Thyroid gland (tissue), 4 donors: ENCODE data around the gene SLC41A2. TPM values are rescaled to one million over a fixed set of nuclear protein-coding genes. Genes with fewer than 3 reads are reported as not detected.
A peak's percentile ranks its signal among the peaks of the same experiment; 100 is the strongest.

ENCODE experiments used
- DNase-seq, 2 donors: peaks; one replicate each; pipeline ENCODE4 v3.0.0-alpha.2; 2019
- H3K27ac ChIP-seq, 3 donors: fragments of 200-600 bp; sonication (generic); 1 replicate in 2 of 3; 2 replicates in 1 of 3; pipeline ENCODE4 v1.5.1; 2016 to 2019; ENCODE audit warnings: mild to moderate bottlenecking in 1 of 3, moderate library complexity in 1 of 3
- H3K27me3 ChIP-seq: fragments of 200-600 bp; sonication (generic); one replicate; pipeline ENCODE4 v1.5.1; 2019
- H3K36me3 ChIP-seq, 2 donors: fragments of 200-600 bp; sonication (generic); one replicate each; pipeline ENCODE4 v1.5.1; 2016 to 2019
- H3K4me1 ChIP-seq, 2 donors: fragments of 200-600 bp; sonication (generic); one replicate each; pipeline ENCODE4 v1.5.1; 2017 to 2019
- H3K4me3 ChIP-seq, 3 donors: fragments of 200-600 bp; sonication (generic); replicated peaks in 1 of 3; 1 replicate in 2 of 3; 2 replicates in 1 of 3; pipeline ENCODE4 v1.5.1; 2016; ENCODE audit warnings: mild to moderate bottlenecking in 1 of 3
- H3K9me3 ChIP-seq: fragments of 200-600 bp; sonication (generic); one replicate; pipeline ENCODE4 v1.5.1; 2017
- CTCF ChIP-seq, 6 experiments: fragments of 200-600 bp in 3 of 6; fragments of 450-650 bp in 3 of 6; sonication (generic) in 3 of 6; IDR thresholded peaks; one replicate each; pipeline ENCODE4 v1.5.1; 2016 to 2019; ENCODE audit warnings: antibody characterized with exemption in 6 of 6, mild to moderate bottlenecking in 2 of 6, inconsistent platforms in 1 of 6, moderate library complexity in 1 of 6
- POLR2A ChIP-seq, 2 donors: fragments of 450-650 bp; IDR thresholded peaks; one replicate each; pipeline ENCODE4 v1.6.1; 2017; ENCODE audit warnings: antibody characterized with exemption in 2 of 2, mild to moderate bottlenecking in 2 of 2, moderate library complexity in 1 of 2
- WGBS, 2 donors: methylation state at CpG; one replicate each; pipeline ENCODE4 v1.1.5; 2017; 5-methylcytosine and 5-hydroxymethylcytosine counted together
- intact Hi-C: fragments of 100-400 bp; cut with DNase I; formaldehyde crosslinking; loops from one replicate; pipeline ENCODE4 v1.15.1; 2023
- total RNA-seq, 4 donors: library from RNA; depleted of rRNA; stranded (reverse); fragments of >200 nt; gene quantifications; one replicate each; pipeline ENCODE4 v1.2.3, GENCODE V29; 2016

Gene SLC41A2
- total RNA-seq, 4 donors from 2014 or later, result 75.1 to 142 (median 93.1) TPM

- TF ChIP-seq POLR2A (IDR thresholded peaks at IDR 0.05) (no peak), CTCF (IDR thresholded peaks at IDR 0.05) (no peak)
- intact Hi-C loops, result no loop called here
- WGBS, 2 donors, result 64 to 66% methylated on average over 8 of the region's 8 CpGs
These were observed 6.2 kb upstream of the SLC41A2 start for GRCh38 chr12:104964167-104964855.

GRCh38 chr12:104963757-104964156 lies 5.7 kb upstream of the SLC41A2 start:
- no peak overlapping the region for H3K4me3 ChIP-seq
- H3K4me1 ChIP-seq, result peaks cover 13 to 16% of the 10 kb centered on the region in 2 donors
- TF ChIP-seq CTCF (IDR thresholded peaks at IDR 0.05) (no peak), POLR2A (IDR thresholded peaks at IDR 0.05) (no peak)
- no peaks in the 10 kb centered on the region for H3K9me3 ChIP-seq
- 74 to 85% methylated on average over 6 of the region's 6 CpGs for WGBS, 2 donors
- H3K36me3 ChIP-seq, result no peaks in the 10 kb centered on the region
- intact Hi-C loops, result no loop called here
- no peak for DNase-seq
- H3K27me3 ChIP-seq, result no peaks in the 10 kb centered on the region
- no peak overlapping the region for H3K27ac ChIP-seq

More at GRCh38 chr12:104964167-104964855, 6.2 kb upstream of the SLC41A2 start:
- Histone ChIP-seq H3K27ac (no peak overlapping the region), H3K9me3 (no peaks in the 10 kb centered on the region), H3K36me3 (no peaks in the 10 kb centered on the region), H3K27me3 (no peaks in the 10 kb centered on the region), H3K4me1 (peaks cover 7 to 11% of the 10 kb centered on the region in 2 donors), H3K4me3 (no peak overlapping the region)
- DNase-seq, result no peak

GRCh38 chr12:104960464-104960863 lies 2.4 kb upstream of the SLC41A2 start:
- H3K27me3 ChIP-seq, result no peaks in the 10 kb centered on the region
- no peak overlapping the region for H3K4me3 ChIP-seq
- H3K4me1 ChIP-seq, result peaks cover 20 to 24% of the 10 kb centered on the region in 2 donors
- no peak for TF ChIP-seq POLR2A (IDR thresholded peaks at IDR 0.05)
- no peak for TF ChIP-seq CTCF (IDR thresholded peaks at IDR 0.05)
- H3K27ac ChIP-seq, result no peak overlapping the region
- intact Hi-C loops, result no loop called here
- 95% methylated on average over 4 of the region's 4 CpGs for WGBS, 2 donors
- no peaks in the 10 kb centered on the region for H3K36me3 ChIP-seq
- DNase-seq, result no peak
- no peaks in the 10 kb centered on the region for H3K9me3 ChIP-seq

GRCh38 chr12:104959335-104959841 lies 1.3 kb upstream of the SLC41A2 start:
- intact Hi-C loops, result no loop called here
- 49 to 62% methylated on average over 2 of the region's 2 CpGs for WGBS, 2 donors

More at GRCh38 chr12:104959335-104959841, 1.3 kb upstream of the SLC41A2 start:
- Histone ChIP-seq H3K27ac (peak overlapping the region in 2 of 3 donors; percentile 69 to 87), H3K4me1 (peaks cover 24 to 29% of the 10 kb centered on the region in 2 donors), H3K9me3 (no peaks in the 10 kb centered on the region), H3K27me3 (no peaks in the 10 kb centered on the region), H3K4me3 (no peak overlapping the region), H3K36me3 (no peaks in the 10 kb centered on the region)
- no peak for TF ChIP-seq CTCF (IDR thresholded peaks at IDR 0.05)
- no peak for TF ChIP-seq POLR2A (IDR thresholded peaks at IDR 0.05)
- no peak for DNase-seq
